Right lobe of liver (tissue), 6 donors: ENCODE data around the gene SFT2D3. TPM values are rescaled to one million over a fixed set of nuclear protein-coding genes. Genes with fewer than 3 reads are reported as not detected.
"Not testable (repeated sequence)": the region's sequence is repeated elsewhere in the genome, so short reads cannot be mapped to it uniquely, and the experiment has no call there.

Source experiments
- ATAC-seq, 4 donors: fragments of 200-7000 bp; cut with Tn5 transposase; one replicate each; pipeline ENCODE4 v1.9.1; 2020; ENCODE audit warnings: mild to moderate bottlenecking in 4 of 4, moderate library complexity in 4 of 4
- DNase-seq, 3 donors: peaks; one replicate each; pipeline ENCODE4 v3.0.0-alpha.2; 2020
- H3K27ac ChIP-seq, 3 donors: fragments of 200-600 bp; one replicate each; pipeline ENCODE4 v1.8.0; 2022
- H3K27me3 ChIP-seq, 2 donors: fragments of 200-600 bp; one replicate each; pipeline ENCODE4 v1.8.0; 2022
- H3K36me3 ChIP-seq, 4 donors: fragments of 200-600 bp; sonication (generic) in 1 of 4; one replicate each; pipeline versions ENCODE4 v1.5.1 to v1.8.0; 2017 to 2022; ENCODE audit warnings: control low read depth in 1 of 4
- H3K4me1 ChIP-seq, 4 donors: fragments of 200-600 bp; sonication (generic) in 1 of 4; one replicate each; pipeline versions ENCODE4 v1.5.1 to v1.8.0; 2017 to 2022; ENCODE audit warnings: control low read depth in 1 of 4
- H3K4me3 ChIP-seq, 3 donors: fragments of 200-600 bp; one replicate each; pipeline ENCODE4 v1.8.0; 2022
- H3K9me3 ChIP-seq, 4 donors: fragments of 200-600 bp; sonication (generic) in 1 of 4; one replicate each; pipeline versions ENCODE4 v1.5.1 to v1.8.0; 2017 to 2022; ENCODE audit warnings: control low read depth in 1 of 4
- CTCF ChIP-seq, 4 donors: fragments of 200-600 bp in 3 of 4; fragments of 450-650 bp in 1 of 4; IDR thresholded peaks; one replicate each; pipeline versions ENCODE4 v1.5.1 to v1.8.0; 2016 to 2022; ENCODE audit warnings: antibody characterized with exemption in 4 of 4, mild to moderate bottlenecking in 2 of 4
- POLR2A ChIP-seq: fragments of 450-650 bp; IDR thresholded peaks from one replicate; pipeline ENCODE4 v1.6.1; 2017; ENCODE audit warnings: antibody characterized with exemption, mild to moderate bottlenecking
- WGBS: methylation state at CpG from one replicate; pipeline ENCODE4 v1.1.6; 2018; ENCODE audit warnings: low coverage, low lambda C conversion rate; ENCODE audit not compliant: insufficient coverage; ENCODE audit errors: missing lambda C conversion rate; 5-methylcytosine and 5-hydroxymethylcytosine counted together
- intact Hi-C, 2 donors: fragments of 100-400 bp; cut with DNase I; formaldehyde crosslinking; loops; one replicate each; pipeline versions ENCODE4 v1.11.2 to v1.14.1; 2022
- total RNA-seq, 6 experiments: library from RNA; depleted of rRNA in 2 of 6; stranded (reverse); fragments of >200 nt in 2 of 6; fragmentation: NEBNext Ultra II Directional in 3 of 6; extraction: Animal tissue kit (Norgen Biotek cat#: 25700) in 3 of 6; gene quantifications; one replicate each; pipeline versions ENCODE4 v1.1.0 to v1.2.4, GENCODE V29; 2016 to 2023
- donor health status: DM: no; HTN: yes; CAD: no.
- donor health status: DM: no; HTN: no; CAD: no.
- donor health status: DM: no; HTN: no; CAD: no.
- donor health status: DM: no; HTN: yes; CAD: no.
- donor health status: DM: no; HTN: yes; CAD: no.

The SFT2D3 gene
- total RNA-seq, 6 experiments from 2014 or later = 1.6 to 4.7 (median 3.4) TPM

DNA sequence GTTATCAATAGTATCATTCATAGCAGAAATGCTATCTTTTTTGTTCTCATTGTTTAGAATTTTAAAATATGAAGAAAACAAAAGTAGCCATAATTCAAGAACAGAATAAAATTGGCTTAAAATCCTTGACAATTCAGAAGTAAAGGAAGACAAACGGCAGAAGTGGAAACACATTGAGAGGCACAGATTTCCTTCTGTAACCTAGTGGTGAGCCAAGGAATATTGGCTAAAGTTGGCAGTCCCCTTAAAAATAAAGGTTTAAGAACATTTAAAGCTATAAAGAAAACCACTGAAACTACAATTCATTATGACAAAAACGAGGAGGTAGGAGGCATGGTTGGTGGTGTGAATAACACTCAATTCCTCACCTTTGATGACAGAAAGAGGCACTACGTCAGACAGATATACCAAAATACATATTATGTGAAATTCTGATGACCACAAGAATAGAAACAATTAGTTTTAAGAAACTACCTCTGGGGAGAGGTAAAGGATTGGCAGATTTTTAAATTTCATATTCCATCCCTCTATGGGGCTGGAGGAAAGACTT lies 42.3 kb downstream of the SFT2D3 start:
- ATAC-seq = no peak
- no peak for TF ChIP-seq POLR2A
- peak in 1 of 4 donors; percentile 4 for TF ChIP-seq CTCF (IDR thresholded peaks at IDR 0.05)
- WGBS = 81% methylated on average over 3 of the region's 3 CpGs

DNA sequence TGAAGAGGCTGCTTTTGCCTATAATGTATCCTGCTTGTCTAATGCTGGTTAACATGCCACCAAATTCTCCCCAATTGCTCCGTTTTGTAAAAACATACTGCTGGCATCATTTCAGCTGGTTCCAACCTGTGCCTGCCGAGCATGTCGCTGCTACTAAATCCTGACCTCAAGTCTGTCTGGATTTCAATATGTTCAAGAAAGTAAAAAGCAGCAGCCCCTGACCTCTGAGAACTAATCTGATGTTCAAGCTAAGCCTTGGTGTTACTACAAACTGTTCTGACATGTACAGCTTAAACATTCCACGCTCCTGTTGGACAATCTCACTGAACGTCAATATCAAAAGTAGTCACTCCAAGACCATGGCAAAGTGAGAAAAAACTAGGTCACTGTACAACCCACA lies 46.3 kb downstream of the SFT2D3 start:
- Histone ChIP-seq H3K36me3 (peaks cover 0 to 5% (median 0%) of the 10 kb centered on the region in 4 donors), H3K27ac (no peak overlapping the region), H3K4me3 (no peak overlapping the region), H3K9me3 (no peaks in the 10 kb centered on the region), H3K4me1 (no peaks in the 10 kb centered on the region), H3K27me3 (no peaks in the 10 kb centered on the region)
- intact Hi-C loops = no loop called here
- no peak for TF ChIP-seq POLR2A
- TF ChIP-seq CTCF (IDR thresholded peaks at IDR 0.05) = no peak
- no peak for DNase-seq
- no peak for ATAC-seq
- WGBS = 85% methylated on average over 3 of the region's 5 CpGs

More for the DNA sequence above, 42.3 kb downstream of the SFT2D3 start:
- H3K4me1 ChIP-seq = peaks cover 0 to 5% (median 2%) of the 10 kb centered on the region in 4 donors
- H3K9me3 ChIP-seq = no peaks in the 10 kb centered on the region
- intact Hi-C loops = no loop called here
- H3K27me3 ChIP-seq = no peaks in the 10 kb centered on the region
- H3K4me3 ChIP-seq = no peak overlapping the region
- H3K27ac ChIP-seq = no peak overlapping the region
- H3K36me3 ChIP-seq = peaks cover 0 to 5% (median 0%) of the 10 kb centered on the region in 4 donors
- no peak for DNase-seq

- H3K9me3 ChIP-seq, H3K27me3 ChIP-seq, H3K36me3 ChIP-seq, H3K4me3 ChIP-seq, ATAC-seq, H3K27ac ChIP-seq, DNase-seq, H3K4me1 ChIP-seq, intact Hi-C loops: not testable (repeated sequence)
- 74% methylated on average over 3 of the region's 5 CpGs for WGBS
These were observed 48.2 kb downstream of the SFT2D3 start for GRCh38 chr2:127749537-127749936.

GRCh38 chr2:127753374-127753773 lies 52.1 kb downstream of the SFT2D3 start:
- intact Hi-C loops = no loop called here
- DNase-seq (no peak), ATAC-seq (no peak)
- no peaks in the 10 kb centered on the region for H3K27me3 ChIP-seq
- no peak overlapping the region for H3K4me3 ChIP-seq
- no peaks in the 10 kb centered on the region for H3K36me3 ChIP-seq
- no peaks in the 10 kb centered on the region for H3K4me1 ChIP-seq
- H3K9me3 ChIP-seq = no peaks in the 10 kb centered on the region
- TF ChIP-seq CTCF (IDR thresholded peaks at IDR 0.05) (no peak), POLR2A (no peak)
- no peak overlapping the region for H3K27ac ChIP-seq

DNA sequence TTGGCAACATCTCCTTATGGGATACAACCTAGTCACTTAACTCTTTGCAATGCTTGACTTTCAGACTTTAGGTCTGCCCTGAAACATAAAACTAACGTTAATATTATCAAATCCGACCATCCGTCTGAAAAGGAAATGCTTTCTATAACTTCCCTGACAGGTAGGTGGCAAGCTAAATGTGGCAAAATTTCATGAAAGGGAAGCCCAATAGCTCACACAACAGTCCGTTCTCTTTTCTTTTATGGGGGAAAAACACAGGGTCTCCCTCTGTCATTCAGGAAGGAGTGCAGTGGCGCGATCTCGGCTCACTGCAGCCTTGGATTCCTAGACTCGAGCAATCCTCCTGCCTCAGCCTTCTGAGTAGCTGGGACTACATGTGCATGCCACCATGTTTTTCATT lies 52.9 kb downstream of the SFT2D3 start:
- no peak overlapping the region for H3K27ac ChIP-seq
- peaks cover 0 to 6% (median 0%) of the 10 kb centered on the region in 4 donors for H3K36me3 ChIP-seq
- no peak for DNase-seq
- TF ChIP-seq CTCF (IDR thresholded peaks at IDR 0.05) (no peak), POLR2A (no peak)
- no peaks in the 10 kb centered on the region for H3K4me1 ChIP-seq
- H3K9me3 ChIP-seq = no peaks in the 10 kb centered on the region
- ATAC-seq = no peak
- H3K27me3 ChIP-seq = no peaks in the 10 kb centered on the region
- 86% methylated on average over 8 of the region's 8 CpGs for WGBS
- H3K4me3 ChIP-seq = no peak overlapping the region
- intact Hi-C loops = no loop called here

Other genes starting within 250 kb of the SFT2D3 start
- 10 to 100 TPM; 15.7 to 27.9 (median 20.1) TPM for gene IWS1, start 175.0 kb upstream of the SFT2D3 start, total RNA-seq
- gene MYO7B, start 165.8 kb upstream of the SFT2D3 start, total RNA-seq = 1 to 10 TPM in 2 of 6 experiments, under 1 TPM in 3, not detected in 1; 0.21 to 2.7 (median 0.37) TPM
- gene GPR17, start 55.3 kb upstream of the SFT2D3 start, total RNA-seq = not detected
- 10 to 100 TPM in 5 of 6 experiments, 1 to 10 TPM in 1; 6.6 to 37.7 (median 19.5) TPM for gene LIMS2, start 26.0 kb upstream of the SFT2D3 start, total RNA-seq
- gene WDR33, start 109.7 kb downstream of the SFT2D3 start, total RNA-seq = 10 to 100 TPM; 15.6 to 38.3 (median 28.0) TPM
- 10 to 100 TPM; 10.1 to 21.5 (median 15.5) TPM for gene POLR2D, start 156.7 kb downstream of the SFT2D3 start, total RNA-seq
- 1 to 10 TPM; 5.3 to 7.6 (median 6.7) TPM for gene AMMECR1L, start 184.5 kb downstream of the SFT2D3 start, total RNA-seq